Measurements from ENCODE around the gene NRP2.

NRP2 gene

DNA sequence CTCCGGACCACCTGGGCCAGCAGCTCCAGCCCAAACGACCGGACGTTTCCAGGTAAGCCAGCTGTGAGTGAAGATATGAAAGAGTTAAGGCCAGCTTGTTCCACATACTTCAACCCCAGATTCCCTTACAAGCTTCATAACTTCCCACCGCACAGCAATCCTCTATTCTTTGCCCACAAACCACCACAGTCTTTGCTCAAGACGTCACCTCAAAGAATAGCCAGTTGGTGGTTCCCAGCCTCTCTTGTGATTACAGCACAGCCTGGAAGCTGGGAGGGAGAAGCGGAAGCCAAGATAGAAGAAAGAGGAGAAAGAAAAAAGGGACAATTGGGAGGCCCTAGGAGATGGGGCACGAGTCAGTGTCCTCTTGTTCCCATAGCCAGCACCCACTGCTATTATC is 70.6 kb downstream of the NRP2 start:
- DNase-seq (ENCODE audit: low spot score), result no peak

DNA sequence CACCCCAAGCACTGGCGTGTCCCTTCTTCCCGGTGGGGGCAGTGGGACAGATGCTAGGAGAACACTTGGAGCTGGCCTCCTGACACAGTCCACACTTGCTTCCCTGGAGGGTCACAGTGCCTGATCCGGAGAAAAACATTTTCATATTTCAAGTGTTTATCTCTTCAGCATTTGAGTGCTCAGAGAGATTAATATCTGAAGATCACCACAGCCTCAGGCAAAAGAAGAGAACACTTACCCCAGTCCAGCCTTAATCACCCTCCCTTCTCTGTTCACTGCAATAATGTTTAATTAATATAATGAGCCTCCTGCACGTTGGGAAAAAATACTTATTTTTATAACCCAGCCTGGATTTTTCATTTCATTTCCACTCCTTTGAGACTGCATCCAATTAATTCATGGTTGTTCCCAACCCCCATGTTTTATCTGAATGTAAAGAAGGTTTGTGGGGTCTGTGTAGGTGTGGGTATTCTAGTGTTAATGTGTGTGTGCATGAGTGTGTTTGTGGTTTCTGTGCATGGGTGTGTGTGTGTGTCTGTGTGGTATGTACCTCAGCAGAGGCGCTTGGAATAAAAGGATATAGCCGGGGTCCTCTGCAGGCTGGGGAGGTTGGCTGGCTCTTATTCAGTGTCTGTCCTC is 72.1 kb downstream of the NRP2 start:
- DNase-seq (ENCODE audit: low spot score), result no peak

DNA sequence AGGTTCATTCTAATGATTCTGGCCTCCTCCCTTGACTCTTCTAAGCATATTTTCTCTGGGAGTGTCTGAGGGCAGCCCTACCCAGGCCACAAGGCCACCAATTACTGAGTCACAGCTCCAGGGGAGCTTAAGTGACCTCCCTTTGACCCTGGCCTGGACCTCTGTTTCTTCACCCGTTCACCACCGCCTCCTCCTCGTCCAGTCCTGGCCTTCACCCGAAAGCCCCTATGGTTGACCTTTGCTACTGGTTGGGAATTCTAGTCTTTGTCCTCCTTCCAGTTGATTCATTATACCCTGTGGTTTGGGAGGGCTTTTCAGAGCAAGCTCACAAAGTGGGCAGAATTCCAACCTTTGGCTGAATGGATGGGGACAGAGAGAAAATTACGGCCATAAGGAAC is 72.6 kb downstream of the NRP2 start:
- no peak for DNase-seq (ENCODE audit: low spot score)

DNA sequence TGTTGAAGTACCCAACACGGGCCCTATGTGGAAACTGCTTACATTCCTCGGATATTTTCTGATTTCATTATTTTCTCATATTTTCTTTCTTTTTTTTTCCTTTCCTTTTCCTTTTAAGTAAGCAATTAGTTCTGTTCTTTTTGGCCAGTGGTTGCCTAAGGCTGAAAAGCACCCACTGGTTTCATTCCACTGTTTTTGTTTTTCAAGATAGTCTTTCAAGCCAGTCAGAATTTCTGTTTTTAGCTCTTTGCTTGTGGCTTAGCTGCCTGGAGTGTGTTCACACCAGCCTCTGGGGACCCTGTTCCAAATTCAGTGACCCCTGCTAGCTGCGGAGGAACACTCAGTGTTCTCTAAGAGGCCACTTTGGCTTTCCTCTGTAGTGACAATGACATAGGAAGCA is 73.6 kb downstream of the NRP2 start:
- DNase-seq (ENCODE audit: low spot score), result no peak

DNA sequence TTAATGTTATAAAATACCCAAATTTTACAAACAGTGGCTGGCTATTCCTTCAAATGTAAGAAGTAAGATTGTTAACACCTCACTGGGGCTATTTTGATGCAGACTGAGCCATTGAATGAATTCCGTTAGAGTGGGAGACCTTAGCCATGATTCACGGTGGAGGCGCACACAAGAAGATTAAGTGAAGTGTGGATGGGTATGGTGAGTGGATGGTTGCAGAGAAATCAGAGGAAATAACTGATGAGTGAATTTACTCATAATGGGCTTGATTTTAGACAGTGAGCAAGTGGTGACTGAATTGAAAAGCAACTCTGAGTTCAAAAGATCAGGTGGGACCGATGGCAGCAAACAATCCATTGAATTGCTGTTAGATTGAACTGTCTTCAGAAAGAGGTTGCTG is 75.0 kb downstream of the NRP2 start:
- DNase-seq (ENCODE audit: low spot score), result no peak

DNA sequence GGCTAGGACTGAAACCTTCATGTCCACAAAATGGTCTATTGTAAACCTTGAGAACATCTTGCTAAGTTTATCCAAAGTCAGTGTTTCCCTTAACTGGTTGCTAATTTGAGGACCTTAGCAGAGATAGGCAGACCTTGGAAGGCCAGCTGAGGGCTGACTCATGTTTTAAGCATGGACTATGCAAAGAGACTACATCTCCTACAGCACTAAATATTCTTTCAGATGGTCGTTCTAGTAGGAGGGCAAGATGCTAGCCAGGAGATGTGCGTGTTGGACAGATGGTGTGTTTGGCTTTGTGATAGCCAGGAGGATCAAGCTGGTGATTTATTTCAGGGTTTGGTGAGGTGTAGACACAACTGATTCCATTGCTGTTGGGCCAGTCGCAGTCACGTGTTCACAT is 75.8 kb downstream of the NRP2 start:
- no peak for DNase-seq (ENCODE audit: low spot score)

DNA sequence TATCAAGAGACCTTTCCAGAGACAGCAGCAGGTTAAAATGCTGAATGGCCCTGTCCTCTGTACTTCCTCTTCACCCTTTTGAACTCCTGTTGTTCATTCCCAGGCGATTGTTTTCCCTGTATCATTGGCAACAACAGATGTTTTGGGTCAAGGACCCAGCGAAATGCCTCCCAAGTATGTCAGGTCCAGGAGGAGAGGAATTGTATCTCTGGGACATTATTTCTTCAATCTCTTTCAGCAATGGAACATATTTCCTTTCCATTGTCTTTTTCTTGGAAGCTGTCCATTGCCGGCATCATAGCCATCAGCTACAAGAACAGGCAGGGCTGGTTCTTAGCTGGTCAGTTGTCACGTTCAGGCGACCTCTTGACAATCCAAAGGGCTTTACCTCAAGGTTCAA is 76.2 kb downstream of the NRP2 start:
- no peak for DNase-seq (ENCODE audit: low spot score)

DNA sequence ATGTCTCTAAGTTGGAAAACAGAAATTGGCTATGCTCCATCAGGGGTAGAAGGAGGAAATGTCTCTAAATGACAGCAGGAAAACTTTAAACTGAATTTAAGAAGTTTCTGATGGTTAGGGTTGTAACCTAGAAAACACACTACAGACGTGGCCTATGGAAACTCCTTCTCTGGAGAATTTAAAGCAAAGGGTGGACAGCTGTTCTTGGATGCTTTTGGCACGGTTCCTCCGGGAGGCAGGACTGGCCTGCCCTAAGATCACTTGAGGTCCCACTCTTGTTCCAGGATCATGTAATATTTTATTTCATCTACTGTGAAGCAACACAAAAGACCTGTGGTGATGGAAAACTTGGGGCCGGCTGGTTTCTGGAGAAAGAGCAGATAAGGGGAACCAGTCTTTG is 77.0 kb downstream of the NRP2 start:
- DNase-seq (ENCODE audit: low spot score), result no peak

DNA sequence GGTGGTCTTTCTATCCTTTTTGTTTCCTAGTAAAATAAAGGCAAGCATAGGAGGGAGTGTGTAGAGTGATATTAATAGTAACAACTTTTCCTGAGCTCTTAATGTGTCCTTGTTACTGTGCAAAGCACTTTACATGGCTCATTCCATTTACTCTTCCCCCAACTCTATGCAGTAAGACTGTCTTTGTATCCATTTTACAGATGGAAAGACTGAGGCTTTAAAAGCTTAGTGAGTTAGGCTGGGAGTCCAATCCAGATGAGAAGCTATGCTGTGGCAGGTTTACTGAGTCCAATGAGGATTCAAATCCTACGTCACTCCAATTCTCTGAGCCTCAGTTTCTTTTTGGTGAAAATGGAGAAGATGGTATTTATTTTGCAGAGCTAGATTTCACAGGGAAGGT is 77.4 kb downstream of the NRP2 start:
- no peak for DNase-seq (ENCODE audit: low spot score)

DNA sequence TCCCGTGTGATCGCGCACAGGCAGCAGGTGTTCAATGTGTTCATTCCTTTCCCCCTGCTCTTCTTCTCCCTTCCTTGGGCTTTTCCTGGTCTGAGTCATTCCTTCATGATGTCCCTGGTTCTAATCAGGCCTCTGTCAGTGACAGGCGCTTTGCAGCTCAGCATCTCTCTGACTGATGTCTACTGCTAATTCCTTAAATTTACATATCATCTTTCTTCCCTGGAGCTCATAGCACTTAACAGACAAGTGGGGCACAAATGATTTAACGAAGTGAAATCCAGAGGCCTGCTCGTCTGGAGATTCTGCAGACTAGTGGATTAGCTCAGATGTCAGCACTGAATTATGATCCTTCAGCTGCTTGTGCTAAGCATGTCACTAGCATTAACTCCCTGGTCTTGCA is 77.9 kb downstream of the NRP2 start:
- DNase-seq (ENCODE audit: low spot score), result no peak

DNA sequence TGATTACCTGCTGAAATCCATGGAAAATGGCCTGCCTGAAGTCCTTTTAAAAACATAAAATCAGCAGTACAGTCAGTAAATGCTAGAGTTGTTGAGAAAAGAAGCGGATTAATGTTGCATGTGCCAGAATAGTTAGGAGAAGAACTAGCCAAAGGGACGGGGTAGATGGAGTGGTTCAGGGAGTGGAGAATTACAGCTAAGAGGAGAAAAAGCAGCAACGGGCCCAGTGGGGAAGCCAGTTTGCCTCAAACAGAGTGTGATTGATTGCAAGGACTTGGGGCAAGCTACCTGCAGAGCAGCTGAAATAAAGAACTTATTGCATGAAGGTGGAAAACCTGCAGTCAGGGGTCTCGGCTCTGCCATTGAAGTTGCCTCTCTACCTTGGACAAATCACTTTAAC is 79.1 kb downstream of the NRP2 start:
- no peak for DNase-seq (ENCODE audit: low spot score)

DNA sequence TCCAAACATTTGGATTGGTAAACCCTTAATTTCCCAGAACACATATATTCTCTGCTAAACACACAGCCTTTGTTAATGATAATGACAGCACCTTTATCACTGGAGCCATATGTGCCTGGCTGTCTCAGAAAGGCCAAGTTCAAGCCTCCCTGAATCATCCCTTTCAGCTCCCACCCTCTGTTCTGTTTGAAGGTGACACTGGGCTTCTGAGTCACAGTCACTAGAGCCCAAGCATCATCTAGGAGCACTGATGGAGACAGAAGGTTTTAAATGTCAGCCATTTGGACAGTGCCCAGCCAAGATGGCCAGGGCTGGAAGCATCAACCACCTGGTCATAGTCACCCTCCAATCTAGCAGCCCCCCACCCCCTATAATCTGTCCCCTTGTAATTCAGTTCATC is 80.6 kb downstream of the NRP2 start:
- DNase-seq (ENCODE audit: low spot score), result no peak

DNA sequence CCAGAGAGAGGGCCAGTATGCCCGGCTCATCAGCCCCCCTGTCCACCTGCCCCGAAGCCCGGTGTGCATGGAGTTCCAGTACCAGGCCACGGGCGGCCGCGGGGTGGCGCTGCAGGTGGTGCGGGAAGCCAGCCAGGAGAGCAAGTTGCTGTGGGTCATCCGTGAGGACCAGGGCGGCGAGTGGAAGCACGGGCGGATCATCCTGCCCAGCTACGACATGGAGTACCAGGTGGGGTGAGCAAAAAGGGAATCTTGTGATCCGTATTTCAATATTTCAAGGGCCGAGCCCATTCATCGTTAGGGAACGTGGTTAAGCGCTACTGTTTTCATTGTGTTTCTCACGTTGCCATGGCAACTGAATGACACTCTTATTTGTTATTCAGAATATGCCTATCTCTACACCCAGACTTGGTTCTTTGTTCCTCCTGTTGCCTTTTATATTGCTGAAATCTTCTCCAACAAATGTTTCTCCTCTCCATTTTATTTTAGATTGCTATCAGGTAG is 81.5 kb downstream of the NRP2 start:
- DNase-seq (ENCODE audit: low spot score), result no peak

DNA sequence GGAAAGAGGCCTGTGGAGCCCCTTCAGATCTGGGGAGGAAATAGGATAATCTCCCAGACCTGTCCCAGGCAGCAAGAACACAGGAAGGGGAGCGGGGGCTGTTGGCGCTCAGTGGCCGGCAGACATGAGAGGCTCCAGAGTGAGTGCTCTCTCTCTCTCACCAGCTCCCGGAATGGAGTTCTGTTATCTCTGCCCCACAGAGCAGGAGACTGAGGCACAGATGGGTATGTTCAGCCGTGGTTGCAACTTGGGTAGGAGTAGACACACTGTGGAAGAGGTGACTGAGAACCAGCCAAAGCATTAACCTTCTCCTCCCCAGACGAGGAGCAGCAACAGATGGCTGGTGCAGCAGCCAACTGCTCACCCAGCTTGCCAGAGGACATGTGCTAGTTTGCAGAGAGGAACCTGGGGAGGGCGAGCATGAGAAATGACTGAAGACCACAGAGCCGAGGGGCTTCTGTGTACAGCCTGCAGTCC is 82.0 kb downstream of the NRP2 start:
- no peak for DNase-seq (ENCODE audit: low spot score)

DNA sequence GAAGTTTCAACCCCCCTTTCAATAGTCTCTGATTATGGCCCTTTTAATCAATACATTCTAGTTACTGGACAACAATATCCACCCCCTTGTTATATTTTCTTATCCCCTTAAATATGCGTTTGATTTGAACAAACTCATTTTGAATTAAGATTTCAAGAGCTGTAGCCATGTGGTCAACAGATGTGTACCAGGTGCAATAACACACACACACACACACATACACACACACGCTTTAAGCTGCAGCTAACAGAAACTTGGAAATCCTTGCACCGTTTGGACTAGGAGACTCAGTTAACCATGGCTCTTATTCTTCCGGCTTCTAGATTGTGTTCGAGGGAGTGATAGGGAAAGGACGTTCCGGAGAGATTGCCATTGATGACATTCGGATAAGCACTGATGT is 82.8 kb downstream of the NRP2 start:
- no peak for DNase-seq (ENCODE audit: low spot score)

DNA sequence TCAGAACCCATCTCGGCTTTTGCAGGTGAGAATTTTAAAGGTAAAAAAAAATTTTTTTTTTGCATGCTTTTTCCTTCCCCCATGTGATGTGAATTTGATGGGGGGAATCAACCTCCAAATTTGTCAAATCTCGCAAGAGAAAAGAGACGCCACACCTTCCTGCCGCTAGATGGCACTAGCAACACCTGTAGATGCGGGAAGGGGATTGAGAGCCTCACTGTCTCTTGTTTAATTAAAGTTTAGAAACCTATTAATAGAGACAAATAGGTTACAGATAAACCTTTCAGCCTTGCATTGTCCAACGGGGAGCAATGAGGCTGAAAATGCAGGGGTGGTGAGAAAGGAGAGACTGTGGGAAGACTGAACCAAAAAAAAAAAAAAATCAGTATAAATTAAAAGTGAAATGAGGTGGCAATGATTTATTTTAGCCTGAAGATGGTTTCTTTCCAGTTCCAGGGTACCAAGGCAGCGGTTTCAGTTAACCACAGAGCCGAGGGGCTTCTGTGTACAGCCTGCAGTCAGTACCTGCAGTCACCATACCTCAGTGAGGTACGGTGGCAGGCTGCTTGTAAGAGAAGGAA is 84.6 kb downstream of the NRP2 start:
- peak; percentile 46 for DNase-seq (ENCODE audit: low spot score)

DNA sequence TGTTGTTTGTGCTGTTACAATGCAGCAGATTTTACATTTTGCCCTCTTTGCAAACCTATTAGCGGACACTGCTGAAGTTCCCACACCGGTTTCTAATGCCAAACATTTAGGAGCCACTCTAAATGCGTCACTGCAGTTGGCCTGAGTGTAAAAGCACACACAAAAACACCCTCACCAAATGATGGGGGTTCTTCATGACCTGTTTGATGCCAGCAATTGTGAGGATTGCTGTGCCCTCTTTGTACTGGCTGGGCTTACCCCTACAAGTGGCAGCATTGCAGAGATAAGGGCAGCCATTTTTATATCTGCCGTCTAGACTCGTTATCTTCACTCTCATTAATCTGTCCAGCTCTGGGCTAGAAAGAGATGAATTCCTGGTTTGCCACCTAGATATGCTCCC is 85.3 kb downstream of the NRP2 start:
- no peak for DNase-seq (ENCODE audit: low spot score)

DNA sequence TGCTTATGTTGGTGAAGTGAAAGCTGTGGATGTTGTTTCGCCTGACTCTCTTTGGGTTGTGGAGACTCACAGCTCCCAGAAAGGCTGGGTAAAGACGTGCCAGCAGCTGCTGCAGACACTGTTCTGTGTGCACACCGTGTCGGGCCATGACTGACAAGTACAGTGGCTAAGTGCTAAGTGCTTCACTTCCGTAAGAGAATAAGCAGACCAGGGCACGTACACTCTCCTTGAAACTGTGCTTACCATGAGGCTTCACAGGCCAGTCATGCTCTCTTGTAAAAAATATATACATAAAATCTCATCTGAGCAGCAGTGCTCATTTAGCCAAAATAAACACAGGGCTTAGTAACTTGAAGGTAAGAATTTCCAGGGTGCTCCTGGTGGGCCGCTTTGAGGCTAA is 86.0 kb downstream of the NRP2 start:
- DNase-seq (ENCODE audit: low spot score), result no peak

DNA sequence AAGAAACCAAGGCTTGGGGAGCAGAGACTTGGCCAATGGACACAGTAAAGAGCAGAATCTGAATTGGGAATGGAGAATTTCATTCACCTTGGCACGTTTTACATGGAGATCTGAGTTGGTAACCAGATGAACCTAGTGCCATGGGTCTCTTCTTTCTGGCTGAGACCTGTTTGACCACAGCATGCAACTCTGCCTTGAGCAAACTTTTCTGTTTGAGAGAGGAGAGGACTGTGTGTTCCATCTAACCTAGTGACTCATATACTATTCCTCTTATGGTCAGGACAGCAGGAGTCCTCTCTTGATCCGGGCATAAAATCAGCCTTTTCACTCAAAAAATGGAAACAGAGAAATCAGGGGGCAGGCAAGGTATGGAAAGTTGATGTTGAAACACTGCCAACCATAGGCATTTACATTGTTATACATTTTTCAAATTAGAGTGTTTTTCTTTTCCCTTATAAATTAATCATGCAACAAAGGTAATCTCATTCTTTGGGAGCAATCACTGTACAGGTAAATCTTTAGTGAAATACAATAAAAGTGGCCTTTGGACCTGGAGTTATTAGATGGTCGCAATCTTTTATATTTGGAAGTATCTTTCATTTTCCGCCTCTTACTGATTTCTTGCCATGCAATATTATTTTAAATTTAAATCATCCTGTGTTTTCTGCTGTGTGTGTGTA is 86.7 kb downstream of the NRP2 start:
- no peak for DNase-seq (ENCODE audit: low spot score)

DNA sequence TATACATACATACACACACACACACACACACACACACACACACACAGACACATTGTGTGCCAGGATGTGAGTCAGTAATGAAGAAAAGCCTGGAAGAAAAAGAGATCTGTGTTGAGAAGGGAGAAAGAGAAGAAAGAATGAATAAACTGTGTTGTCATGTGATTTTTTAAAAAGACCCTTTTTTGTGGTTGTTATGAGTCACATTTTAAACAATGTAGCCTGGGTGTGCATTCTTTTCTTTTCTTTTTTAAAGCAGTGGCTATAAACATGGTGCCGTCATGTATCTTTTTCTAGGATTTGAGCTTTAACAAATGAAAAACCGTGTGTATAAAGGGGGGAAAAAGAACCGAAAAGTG is 87.2 kb downstream of the NRP2 start:
- DNase-seq (ENCODE audit: low spot score), result no peak

DNA sequence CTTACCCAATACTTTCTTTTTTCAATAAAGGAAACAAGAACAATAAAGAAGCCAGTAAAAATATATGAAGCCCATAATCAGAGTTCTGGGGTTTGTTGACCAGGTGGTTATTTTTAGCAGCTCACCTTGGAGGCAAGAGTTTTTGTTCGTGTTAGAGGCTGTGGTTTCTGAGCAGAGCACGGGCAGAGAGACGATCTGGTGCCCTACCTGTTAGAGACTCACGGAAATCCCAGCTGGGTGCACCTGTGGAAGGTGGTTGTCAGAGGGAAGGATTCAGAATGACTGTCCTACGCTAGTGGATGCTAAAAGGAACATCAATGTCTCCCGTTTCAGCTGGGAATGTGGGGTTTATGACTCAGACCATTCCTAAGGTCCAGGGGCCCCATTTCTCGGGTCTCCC is 87.6 kb downstream of the NRP2 start:
- no peak for DNase-seq (ENCODE audit: low spot score)

DNA sequence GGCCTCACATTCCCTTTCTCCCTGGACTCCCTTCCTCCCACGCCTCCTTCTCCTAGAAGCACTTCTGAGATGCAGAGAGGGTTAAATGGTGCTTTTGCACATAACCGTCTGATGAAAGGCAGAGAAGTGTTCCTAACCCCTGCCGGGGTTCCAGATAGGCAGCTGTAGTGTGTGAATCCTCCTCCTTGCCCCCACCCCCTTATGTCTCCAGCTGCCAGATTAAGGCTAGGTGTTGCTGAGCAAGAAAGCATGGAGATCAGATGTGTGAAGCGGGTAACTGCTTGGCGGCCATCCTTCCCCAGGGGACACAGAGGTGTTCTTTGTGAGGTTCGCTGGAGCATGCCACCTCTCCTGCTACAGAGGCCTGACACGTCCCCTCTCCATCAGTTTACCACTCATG is 88.3 kb downstream of the NRP2 start:
- DNase-seq (ENCODE audit: low spot score), result no peak

DNA sequence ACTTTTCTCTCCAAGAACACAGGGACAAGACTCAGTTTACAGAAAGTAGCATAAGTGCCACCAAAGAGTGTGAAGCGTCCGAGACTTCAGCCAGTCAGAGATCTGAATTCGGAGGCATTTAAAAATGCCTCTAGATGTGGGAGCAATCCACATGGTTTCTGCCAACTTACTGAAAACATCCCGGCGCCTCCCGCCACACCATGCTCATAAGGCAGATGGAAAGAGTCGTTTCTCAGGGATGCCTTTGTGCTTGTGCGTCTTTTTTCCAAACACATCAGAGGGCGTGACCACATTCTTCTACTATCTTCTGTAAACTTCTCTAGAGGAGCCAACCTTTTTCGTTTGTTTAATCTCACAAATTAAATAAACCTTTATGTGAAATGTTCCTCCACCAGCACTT is 88.7 kb downstream of the NRP2 start:
- no peak for DNase-seq (ENCODE audit: low spot score)

DNA sequence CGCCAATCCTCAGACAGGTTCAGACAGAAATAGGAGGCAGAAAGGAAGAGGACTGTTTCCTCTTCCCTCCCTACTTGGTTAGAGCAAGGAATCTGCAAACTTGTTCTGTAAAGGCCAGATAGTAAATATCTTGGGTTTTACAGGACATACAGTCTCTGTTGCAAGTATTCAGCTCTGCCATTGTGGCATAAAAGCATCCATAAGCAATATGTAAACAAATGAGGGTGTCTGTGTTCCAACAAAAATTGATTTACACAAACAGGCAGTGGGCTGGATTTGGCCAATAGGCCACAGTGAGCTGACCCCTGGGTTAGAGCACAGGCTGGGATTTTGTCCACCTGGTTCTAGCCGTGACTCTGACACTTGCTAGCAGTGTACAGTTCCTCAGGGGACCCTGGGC is 89.4 kb downstream of the NRP2 start:
- DNase-seq (ENCODE audit: low spot score), result no peak
